GM18517 (cell line): ENCODE data around the gene ALPG.
A peak's percentile ranks its signal among the peaks of the same experiment; 100 is the strongest.
"Not testable (repeated sequence)": the region's sequence is repeated elsewhere in the genome, so short reads cannot be mapped to it uniquely, and the experiment has no call there.

ENCODE experiments used
- ATAC-seq: cut with Tn5 transposase; IDR thresholded peaks from one replicate; pipeline ENCODE4 v1.9.1; 2021; ENCODE audit warnings: mild to moderate bottlenecking, moderate library complexity; ENCODE audit not compliant: unreplicated experiment

The ALPG gene

GRCh38 chr2:232438951-232439757, 32.5 kb downstream of the ALPG start:
- ATAC-seq, result no peak

DNA sequence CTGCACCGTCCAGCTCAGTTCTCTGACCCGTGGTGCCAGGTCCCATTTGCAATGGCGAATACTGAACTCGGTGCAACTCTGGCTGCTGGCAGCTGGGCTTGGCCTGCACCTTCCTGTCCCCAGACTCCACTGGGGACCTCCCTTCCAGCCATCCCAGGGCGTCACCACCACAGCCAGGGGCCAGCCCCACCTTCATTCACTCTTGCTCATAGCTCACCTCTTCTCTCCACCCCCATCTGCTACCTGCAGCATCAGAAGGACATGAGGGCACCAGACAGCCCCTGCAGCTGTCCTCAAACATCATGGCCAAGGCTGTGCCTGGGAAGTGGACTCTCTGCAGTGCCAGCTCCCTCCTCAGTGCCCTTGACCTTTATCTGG, 33.1 kb downstream of the ALPG start:
- no peak for ATAC-seq

DNA sequence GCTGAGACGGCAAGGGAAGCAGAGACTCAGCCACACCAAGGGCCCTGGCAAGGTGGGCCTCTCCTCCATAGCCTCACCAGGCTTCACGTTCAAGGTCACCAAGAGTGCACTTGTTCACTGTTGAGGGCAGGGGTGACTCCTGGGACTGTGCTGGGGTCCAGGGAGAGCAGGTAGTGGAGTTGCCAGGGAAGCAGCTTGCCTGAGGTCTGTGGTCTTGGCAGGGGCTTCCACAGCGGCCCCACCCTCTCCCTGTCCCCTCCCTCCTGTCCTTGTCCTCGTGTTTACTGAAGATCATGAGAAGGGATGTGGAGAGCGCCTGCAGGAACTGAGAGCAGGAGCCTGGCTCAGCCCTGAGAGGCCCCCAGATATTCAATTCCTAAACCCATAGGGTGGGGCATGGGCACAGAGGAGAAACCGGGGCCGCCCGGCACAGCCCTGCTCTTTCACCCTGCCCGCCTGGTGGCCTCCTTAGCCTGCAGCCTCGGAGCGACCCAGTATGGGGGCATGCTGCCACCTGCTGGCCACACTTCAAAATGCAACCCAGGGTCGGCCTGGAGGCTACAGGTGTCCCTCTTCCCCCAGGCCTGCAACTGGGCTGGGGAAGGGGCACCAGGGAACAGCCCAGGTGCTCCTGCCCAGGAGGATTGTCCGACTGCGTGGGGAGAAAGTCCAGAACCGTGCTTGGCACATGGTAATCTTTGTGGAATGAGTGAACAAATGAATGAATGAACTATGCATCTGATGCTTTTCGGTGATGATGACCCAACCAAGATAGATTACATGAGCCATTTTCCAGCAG, 33.8 kb downstream of the ALPG start:
- ATAC-seq, result peak; percentile 67

DNA sequence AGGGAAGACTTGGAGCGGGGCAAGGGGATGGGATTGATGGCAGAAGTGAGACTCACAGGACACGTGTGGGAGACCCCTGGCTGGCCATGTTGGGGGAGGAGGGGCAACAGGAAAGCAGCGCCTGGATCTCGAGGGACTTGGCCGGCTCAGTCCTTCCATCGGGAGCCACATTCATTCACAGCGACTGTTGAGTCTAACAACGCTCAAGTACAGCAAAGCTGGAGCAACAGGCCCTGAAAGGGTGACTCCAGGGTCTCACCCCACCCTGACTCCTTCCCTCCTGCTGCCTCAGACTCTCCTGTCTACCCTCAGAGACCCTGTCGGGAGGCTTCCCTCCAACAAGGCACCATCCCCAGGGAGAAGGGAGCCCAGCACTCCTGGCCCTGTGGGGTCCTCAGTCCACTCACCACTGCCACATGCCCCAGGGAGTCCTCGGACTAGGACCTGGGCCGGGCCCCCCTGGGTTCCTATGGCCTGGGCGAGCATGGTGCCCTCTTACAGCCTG, 34.6 kb downstream of the ALPG start:
- no peak for ATAC-seq

DNA sequence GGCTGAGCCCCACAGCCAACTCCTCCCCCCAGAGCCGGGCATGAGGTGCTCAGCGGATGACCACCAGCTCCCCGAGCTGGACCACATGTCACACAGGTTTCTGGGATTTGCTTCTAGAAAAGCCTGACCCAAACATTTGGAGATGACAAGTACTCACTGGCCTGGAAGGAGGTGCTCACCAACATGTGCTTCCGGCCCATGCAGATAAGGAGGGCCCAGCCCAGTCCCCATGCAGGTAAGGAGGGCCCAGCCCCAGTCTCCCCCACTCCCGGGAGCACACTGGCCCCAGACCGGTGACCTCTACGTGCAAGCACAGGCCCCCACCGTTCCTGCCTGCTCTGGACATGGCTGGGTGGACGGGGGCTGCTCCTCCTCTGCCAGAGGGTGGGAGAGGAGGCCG, 35.3 kb downstream of the ALPG start:
- not testable (repeated sequence) for ATAC-seq

DNA sequence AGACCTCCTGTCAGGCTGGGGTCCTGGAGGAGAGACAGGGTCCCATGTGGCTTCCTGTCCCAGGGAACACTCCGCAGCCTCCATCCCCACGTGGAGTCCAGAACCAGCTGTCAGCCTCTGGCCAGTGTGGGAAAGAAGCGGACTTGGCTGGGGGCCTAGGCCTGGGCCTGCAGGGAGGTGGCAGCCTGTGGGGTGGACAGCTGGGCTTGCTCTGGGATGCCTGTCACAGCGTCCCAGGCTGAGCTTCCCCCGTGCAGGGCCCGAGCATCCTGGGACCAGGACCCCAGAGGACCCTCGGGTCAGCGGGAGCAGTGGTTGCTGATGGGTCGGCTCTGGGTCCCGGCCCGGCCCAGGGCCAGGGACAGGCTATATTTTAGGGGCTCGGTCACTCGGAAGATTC, 35.8 kb downstream of the ALPG start:
- not testable (repeated sequence) for ATAC-seq

DNA sequence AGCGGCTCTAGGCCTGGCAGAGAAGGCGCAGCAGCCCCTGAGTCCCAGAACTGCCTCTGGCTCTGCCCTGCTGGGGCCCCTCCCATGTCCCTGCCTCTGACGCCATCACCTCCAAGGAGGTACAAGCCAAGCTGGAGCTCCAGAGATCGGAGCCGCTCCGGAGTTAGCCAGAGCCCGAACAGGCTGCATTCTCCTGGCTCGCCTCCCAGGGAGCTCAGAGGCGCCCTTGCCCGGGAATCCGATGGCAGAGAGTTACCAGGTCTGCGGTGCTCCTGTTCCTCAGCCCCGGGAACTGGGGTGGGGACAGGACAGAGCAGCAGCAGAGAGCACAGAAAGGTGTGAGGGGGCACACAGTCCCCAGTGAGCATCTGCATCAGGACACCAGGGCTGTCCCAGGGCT, 36.4 kb downstream of the ALPG start:
- ATAC-seq, result not testable (repeated sequence)

DNA sequence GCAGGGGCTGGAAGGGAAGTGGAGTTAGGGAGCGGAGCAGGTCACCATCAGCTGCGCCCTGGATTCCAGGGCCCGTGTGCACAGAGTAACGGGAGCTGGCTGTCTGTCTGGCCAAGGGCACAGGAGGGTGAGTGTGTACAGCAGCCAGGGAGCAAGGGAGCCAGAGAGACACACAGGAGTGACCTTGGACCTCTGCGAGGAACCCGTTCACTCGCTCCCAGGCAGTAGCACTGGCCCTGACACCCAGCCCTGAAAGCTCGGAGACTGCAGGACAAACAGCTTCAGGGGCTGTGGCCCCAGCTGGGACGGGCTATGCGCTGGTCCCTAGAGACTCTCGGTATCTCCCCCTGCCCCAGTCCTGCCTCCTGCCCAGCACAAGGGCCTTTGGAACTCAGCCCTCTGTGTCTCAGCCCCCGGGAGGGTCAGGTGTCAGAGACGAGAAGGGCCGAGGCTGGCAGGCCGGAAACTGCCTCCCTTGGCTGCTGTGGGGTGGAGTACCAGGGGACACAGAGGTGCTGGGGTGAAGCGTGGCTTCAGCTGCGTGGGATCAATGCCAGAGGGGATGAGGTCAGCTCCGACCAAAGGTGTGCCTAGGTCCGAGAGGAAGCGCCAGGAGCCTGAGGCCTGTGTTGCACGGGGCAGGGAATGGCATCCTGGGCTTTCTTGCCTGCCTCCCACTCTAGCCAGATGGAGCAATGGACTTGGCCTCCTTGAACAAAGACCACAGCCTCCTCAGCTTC, 37.2 kb downstream of the ALPG start:
- ATAC-seq, result not testable (repeated sequence)

DNA sequence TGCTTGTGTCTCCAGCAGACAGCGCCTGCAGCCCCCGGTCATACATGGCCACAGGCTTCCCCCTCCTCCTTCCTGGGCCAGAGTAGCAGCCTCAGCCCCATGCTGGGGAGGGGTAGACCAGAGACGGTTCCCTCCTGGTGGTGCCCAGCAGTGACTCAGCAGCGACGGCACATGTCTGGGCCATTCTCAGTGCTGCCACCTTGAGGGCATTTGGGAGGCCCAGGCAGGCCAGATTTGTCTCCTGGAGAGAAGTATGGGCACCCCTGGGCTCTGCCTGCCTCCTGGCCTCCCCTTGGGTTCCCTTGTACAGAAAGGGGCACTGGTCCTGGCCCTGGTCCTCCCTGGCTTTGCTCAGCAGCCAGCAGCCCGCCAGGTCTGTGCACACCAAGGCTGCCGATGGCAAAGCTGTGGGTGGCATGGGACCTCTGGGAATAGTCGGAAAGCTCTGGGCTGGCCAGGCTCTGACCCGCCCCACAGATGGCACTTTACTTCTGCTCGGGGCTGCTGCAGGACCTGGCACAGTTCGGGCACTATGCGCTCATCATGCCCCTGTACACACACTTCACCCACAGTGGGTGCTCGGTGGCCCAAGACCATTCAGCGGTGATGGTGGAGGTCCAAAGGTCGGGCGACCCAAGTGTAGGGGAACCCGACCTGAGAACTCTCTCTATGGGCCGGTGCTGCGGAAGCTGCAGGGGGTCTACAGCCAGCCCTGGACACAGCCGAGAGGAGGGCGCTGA, 37.9 kb downstream of the ALPG start:
- no peak for ATAC-seq

- not testable (repeated sequence) for ATAC-seq
Observed at GRCh38 chr2:232445149-232445885, 38.7 kb downstream of the ALPG start.

DNA sequence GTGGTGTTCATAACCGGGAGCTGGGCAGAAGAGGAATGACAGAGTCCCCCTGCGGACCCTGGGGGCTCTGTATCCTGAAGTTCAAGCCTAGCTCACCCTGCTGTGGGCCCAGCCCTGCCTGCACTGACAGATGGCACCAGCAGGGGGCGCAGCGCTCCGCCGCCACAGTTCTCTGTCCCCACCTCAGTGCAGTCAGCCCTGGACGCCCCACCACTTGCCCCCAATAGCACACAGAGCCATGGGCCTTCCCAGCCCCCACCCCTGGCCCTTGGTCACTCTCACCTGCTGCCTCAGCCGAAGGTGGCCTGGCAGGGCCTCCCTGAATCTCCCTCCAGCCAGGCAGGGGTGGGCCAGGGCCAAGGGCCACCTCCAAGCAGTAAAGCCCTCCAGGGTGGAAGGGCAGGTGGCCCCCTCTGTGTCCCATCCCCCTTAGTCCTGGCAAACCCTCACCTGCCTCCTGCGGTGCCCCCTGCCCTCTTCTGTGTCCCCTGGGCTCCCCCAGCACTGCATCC, 39.7 kb downstream of the ALPG start:
- ATAC-seq, result not testable (repeated sequence)

DNA sequence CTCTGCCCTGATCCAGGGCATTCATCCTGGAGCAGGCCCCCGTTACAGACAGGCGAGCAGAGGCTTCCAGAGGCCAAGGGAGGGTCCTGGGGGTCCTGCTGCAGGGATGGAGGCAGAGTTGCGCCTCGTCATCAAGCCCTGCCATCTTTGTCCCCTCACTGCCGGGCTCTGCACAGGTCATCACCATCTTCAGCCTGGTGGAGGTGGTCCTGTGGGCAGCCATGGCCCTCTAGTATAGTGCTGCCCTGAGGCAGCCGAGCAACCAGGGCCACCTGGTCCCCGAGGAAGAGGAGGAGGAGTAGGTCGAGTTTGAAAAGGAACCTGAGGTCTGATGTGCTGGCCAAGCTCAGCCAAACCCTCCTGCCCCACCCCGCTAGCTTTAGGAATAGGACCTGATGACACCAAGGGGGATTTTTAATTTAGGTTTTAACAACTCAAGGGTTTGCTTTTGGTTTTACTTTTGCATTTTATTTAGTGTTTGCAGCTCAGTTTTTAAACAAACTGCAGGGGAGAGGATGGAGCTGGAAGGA, 40.5 kb downstream of the ALPG start:
- no peak for ATAC-seq

- no peak for ATAC-seq
Observed at GRCh38 chr2:232447638-232448303, 41.1 kb downstream of the ALPG start.

- no peak for ATAC-seq
Observed at GRCh38 chr2:232448304-232448690, 41.7 kb downstream of the ALPG start.

GRCh38 chr2:232449964-232450363, 43.3 kb downstream of the ALPG start:
- no peak for ATAC-seq

DNA sequence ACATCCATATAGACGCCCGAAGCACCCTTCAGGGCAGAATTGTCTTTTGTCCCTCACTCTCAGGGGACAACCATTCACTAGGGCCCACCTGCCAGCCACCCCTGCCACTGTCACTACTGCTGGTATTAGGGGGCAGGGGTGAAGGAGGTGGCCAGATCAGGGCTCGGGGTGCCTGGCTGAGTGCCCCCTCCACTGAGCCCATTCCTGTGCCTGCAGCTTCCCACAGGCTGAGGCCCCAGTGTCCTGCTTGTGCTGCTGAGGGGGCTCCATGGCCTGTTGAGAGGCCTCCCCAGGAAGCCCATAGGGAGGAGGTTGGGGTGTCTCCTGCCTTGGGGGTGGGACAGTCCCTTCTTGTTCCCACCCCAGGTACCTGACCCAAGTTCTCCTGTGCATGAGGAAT, 45.0 kb downstream of the ALPG start:
- not testable (repeated sequence) for ATAC-seq

DNA sequence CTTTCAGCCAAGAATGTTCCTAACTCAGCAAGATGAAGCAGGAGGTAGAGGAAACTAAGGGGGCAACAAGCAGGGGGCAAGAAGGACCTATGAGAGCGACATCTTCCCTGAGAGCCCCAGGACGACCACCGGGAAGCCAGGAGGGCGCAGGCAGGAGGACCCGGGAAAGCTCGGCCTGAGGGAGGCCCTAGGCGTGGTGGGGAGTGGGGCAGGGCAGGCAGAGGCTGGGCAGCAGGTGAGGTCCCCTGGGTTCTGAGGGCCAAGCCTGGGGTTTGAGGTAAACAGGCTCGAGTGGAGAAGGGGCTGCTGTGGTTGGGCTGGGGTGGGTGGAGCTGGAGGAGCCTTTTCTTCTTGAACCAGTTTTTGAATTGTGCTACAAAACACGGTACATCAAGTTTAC, 48.0 kb downstream of the ALPG start:
- ATAC-seq, result no peak

GRCh38 chr2:232455426-232456255, 49.0 kb downstream of the ALPG start, which contains the start of gene ALPI:
Gene ALPI (plus strand): TSS chr2:232456153. CDS start chr2:232456200, 47 bp downstream.
- ATAC-seq, result no peak
